Right atrium auricular region (tissue), 2 donors: Measurements from ENCODE around the gene SPIRE1. TPM values are rescaled to one million over a fixed set of nuclear protein-coding genes. Genes with fewer than 3 reads are reported as not detected.

ENCODE experiments used
- DNase-seq: peaks from one replicate; pipeline ENCODE4 v3.0.0-alpha.2; 2019; ENCODE audit warnings: low spot score
- H3K27ac ChIP-seq, 2 donors: fragments of 200-600 bp; sonication (generic); 1 replicate in 1 of 2; 2 replicates in 1 of 2; pipeline ENCODE4 v1.5.1; 2016 to 2019
- H3K27me3 ChIP-seq, 2 donors: fragments of 200-600 bp; sonication (generic); one replicate each; pipeline versions ENCODE4 v1.5.1 to v1.6.0; 2017 to 2019
- H3K36me3 ChIP-seq: fragments of 200-600 bp; sonication (generic); one replicate; pipeline ENCODE4 v1.5.1; 2016
- H3K4me1 ChIP-seq, 2 donors: fragments of 200-600 bp; sonication (generic); one replicate each; pipeline versions ENCODE4 v1.5.1 to v1.6.0; 2017 to 2019
- H3K4me3 ChIP-seq, 2 donors: fragments of 200-600 bp; sonication (generic); 1 replicate in 1 of 2; 2 replicates in 1 of 2; pipeline ENCODE4 v1.5.1; 2017 to 2019; ENCODE audit warnings: mild to moderate bottlenecking in 1 of 2, moderate library complexity in 1 of 2
- H3K9me3 ChIP-seq, 2 donors: fragments of 200-600 bp; sonication (generic); one replicate each; pipeline ENCODE4 v1.5.1; 2019
- total RNA-seq, 2 donors: library from RNA; depleted of rRNA; stranded (reverse); fragments of >200 nt; gene quantifications; one replicate each; pipeline ENCODE4 v1.1.0, GENCODE V29; 2016
- TF ChIP-seq, protein P1 (sequence below), 2 donors: fragments of 200-600 bp; sonication (generic); IDR thresholded peaks; one replicate each; pipeline ENCODE4 v1.5.1; 2019; ENCODE audit warnings: antibody characterized with exemption in 2 of 2

Gene SPIRE1
- total RNA-seq, 2 donors from 2014 or later: 34.7 to 42.9 TPM

DNA sequence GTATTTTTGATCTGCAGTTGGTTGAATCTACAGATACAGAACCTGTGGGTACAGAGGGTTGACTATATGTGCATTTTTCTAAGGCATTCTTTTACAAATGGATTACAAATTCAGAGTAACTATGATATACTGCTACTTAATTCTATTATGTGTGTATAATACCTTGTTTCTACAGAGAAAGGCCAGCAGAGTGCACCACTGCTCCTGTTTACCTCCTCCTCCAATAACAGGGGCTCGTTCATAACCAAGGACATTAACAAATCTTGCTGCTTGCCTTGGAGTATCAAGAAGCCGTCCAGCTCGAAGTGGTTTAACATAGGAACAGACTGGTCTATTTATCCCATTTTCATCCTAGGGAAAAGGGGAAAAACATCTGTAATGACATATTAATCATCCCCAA is 28.2 kb upstream of the SPIRE1 start:
- DNase-seq: no peak
- Histone ChIP-seq H3K4me1 (no peaks in the 10 kb centered on the region), H3K27ac (no peak overlapping the region), H3K9me3 (no peaks in the 10 kb centered on the region), H3K27me3 (no peaks in the 10 kb centered on the region), H3K4me3 (no peak overlapping the region), H3K36me3 (peaks cover 15% of the 10 kb centered on the region)
- TF ChIP-seq, protein P1, sequence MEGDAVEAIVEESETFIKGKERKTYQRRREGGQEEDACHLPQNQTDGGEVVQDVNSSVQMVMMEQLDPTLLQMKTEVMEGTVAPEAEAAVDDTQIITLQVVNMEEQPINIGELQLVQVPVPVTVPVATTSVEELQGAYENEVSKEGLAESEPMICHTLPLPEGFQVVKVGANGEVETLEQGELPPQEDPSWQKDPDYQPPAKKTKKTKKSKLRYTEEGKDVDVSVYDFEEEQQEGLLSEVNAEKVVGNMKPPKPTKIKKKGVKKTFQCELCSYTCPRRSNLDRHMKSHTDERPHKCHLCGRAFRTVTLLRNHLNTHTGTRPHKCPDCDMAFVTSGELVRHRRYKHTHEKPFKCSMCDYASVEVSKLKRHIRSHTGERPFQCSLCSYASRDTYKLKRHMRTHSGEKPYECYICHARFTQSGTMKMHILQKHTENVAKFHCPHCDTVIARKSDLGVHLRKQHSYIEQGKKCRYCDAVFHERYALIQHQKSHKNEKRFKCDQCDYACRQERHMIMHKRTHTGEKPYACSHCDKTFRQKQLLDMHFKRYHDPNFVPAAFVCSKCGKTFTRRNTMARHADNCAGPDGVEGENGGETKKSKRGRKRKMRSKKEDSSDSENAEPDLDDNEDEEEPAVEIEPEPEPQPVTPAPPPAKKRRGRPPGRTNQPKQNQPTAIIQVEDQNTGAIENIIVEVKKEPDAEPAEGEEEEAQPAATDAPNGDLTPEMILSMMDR (IDR thresholded peaks at IDR 0.05): no peak

DNA sequence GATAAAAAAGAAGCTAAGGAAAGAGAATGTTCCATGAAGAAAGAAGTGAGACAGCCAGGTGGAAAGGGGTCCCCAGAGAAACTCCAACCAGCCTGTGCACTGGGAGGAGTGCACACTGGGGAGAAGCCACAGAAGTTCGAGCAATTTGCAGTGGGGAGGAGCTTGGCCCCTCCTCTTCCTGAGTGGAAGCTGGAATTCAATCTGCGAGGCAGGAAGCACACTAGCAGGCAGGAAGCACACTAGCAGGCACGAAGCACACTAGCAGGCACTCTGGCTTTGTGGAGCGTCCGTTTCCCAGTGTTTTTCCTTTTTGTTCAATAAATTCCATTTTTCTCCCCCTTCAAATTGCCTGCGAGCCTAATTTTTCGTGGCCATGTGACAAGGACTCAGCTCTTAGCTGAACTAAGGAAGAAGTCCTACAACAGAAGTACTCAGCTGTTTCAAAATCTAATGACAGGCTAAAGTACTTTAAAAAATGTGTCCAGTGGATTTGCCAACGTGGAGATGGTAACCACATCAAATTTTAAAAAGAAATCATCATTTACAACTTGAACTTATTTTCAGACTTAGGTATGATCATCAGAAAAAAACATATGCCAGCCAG is 21.4 kb upstream of the SPIRE1 start:
- DNase-seq: peak; percentile 68
- Histone ChIP-seq H3K36me3 (peaks cover 8% of the 10 kb centered on the region), H3K4me1 (peaks cover 0 to 6% of the 10 kb centered on the region in 2 donors), H3K9me3 (no peaks in the 10 kb centered on the region), H3K27me3 (no peaks in the 10 kb centered on the region), H3K27ac (peak overlapping the region; percentile 52 to 75), H3K4me3 (peak overlapping the region in 1 of 2 donors; percentile 31)
- TF ChIP-seq, protein P1 (IDR thresholded peaks at IDR 0.05): no peak

DNA sequence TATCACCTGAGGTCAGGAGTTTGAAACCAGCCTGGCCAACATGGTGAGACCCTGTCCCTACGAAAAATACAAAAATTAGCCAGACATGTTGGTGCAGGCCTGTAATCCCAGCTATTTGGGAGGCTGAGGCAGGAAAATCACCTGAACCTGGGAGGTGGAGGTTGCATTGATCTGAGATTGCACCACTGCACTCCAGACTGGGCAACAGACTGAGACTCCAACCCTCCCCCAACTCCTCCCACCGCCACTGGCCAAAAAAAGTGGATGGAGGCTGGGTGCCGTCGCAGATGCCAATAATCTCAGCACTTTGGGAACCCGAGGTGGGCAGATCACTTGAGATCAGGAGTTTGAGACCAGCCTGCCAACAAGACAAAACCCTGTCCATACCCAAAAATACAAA is 10.1 kb upstream of the SPIRE1 start:
- Histone ChIP-seq H3K9me3 (no peaks in the 10 kb centered on the region), H3K36me3 (no peaks in the 10 kb centered on the region), H3K4me3 (no peak overlapping the region), H3K27ac (no peak overlapping the region), H3K4me1 (no peaks in the 10 kb centered on the region), H3K27me3 (no peaks in the 10 kb centered on the region)
- no peak for DNase-seq
- TF ChIP-seq, protein P1 (IDR thresholded peaks at IDR 0.05): no peak

DNA sequence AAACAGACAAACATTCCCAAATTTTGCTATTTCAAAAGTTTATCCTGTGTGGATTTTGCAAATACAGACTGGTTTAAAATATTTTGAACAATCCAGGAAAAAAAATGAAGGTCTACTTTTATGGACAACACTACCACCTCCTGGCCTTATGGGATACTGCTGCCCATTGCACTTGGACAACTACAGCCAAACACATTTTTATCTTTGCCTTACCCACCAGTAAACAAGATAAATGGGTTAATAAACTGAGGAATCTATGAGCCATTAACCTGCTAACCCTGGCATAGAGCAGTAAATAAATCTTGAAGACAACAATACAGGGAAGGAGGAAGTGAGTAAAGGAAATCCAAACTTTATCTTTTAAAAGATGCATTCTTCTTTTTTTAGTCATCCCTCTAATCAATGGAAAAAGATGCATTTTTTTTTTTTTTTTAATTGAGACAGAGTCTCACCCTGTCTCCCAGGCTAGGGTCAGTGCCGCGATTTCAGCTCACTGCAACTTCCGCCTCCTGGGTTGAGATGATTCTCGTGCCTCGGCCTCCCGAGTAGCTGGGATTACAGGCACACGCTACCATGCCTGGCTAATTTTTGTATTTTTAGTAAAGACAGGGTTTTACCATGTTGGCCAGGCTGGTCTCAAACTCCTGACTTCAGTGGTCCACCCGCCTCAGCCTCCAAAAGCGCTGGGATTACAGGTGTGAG is 2.1 kb upstream of the SPIRE1 start:
- no peaks in the 10 kb centered on the region for H3K9me3 ChIP-seq
- no peak for DNase-seq
- TF ChIP-seq, protein P1 (IDR thresholded peaks at IDR 0.05): peak; percentile 68 to 90
- H3K4me1 ChIP-seq: peaks cover 0 to 26% of the 10 kb centered on the region in 2 donors
- no peak overlapping the region for H3K4me3 ChIP-seq
- no peaks in the 10 kb centered on the region for H3K36me3 ChIP-seq
- H3K27me3 ChIP-seq: no peaks in the 10 kb centered on the region
- H3K27ac ChIP-seq: no peak overlapping the region

DNA sequence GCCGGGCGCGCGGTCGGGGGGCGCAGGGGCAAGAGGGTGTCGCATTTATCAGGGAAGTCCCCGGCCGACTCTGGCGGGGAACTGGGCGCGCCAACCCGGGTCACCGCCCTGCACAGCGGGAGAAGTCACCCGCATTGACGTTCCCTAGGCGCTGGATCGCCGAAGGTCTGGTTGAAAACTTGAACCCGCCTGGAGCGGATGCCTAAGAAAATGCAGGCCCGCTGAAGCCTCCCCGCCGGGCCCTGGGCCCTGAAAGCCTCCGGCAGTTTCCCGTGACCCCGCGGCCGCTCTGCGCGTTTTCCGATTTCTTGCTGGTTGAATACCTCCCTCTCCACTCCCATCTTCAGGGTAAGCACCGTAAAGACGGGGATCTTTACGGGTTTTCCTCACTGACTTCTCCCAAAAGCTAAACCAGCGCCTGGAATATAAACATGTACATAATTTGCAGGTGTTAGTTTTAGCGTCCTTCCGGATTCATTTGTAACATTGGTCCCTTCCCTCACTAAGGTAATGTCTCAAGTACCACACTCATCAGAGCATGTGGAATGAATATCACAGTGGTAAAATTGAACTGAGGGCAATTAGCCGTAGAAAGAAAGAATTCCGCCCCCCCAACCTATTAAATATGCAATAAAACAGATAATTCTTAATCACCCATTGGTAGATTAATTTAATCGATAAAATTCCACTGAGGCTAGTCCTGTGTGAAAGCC is 675 bp upstream of the SPIRE1 start:
- DNase-seq: no peak
- H3K4me1 ChIP-seq: peaks cover 0 to 27% of the 10 kb centered on the region in 2 donors
- H3K36me3 ChIP-seq: no peaks in the 10 kb centered on the region
- H3K9me3 ChIP-seq: no peaks in the 10 kb centered on the region
- peak overlapping the region; percentile 75 to 88 for H3K4me3 ChIP-seq
- TF ChIP-seq, protein P1 (IDR thresholded peaks at IDR 0.05): no peak
- H3K27ac ChIP-seq: peak overlapping the region; percentile 95 to 99
- no peaks in the 10 kb centered on the region for H3K27me3 ChIP-seq
